GM10248 (cell line): ENCODE results near the gene LENEP.

ENCODE experiments used
- CTCF ChIA-PET: fragments of 300-600 bp; sonication (Branson Sonifier 250); formaldehyde crosslinking; extraction: SDS; loops from one replicate; lab custom pipeline; 2021; ENCODE audit warnings: antibody characterized with exemption; lab: Yijun Ruan, JAX
- POLR2A ChIA-PET: fragments of 350-650 bp; sonication (Branson Sonifier 250); formaldehyde crosslinking; extraction: SDS; loops from one replicate; lab custom pipeline; 2020; ENCODE audit warnings: antibody characterized with exemption; lab: Yijun Ruan, JAX
- DNase-seq: peaks from one replicate; pipeline ENCODE4 v3.0.0; 2012; ENCODE audit errors: extremely low spot score
- CTCF ChIP-seq: IDR thresholded peaks from 2 replicates; pipeline ENCODE4 v1.5.1; 2012; ENCODE audit warnings: mild to moderate bottlenecking, low read depth; ENCODE audit errors: extremely low read depth, missing control alignments, control extremely low read depth

Gene LENEP

GRCh38 chr1:155037851-155038441, 44.6 kb downstream of the LENEP start:
- ChIA-PET CTCF (interaction anchor here (1.3 to 20.4 kb wide), 4 partner anchors 13 to 26 kb away, joined by 3 to 285 read pairs (median 12); partner anchors contain the start of genes ADAM15 and EFNA4), POLR2A (interaction anchor here (0.7 kb wide), 1 partner anchor 17 kb away, joined by 7 read pairs; no protein-coding TSS in a partner anchor)
- no peak for DNase-seq
- TF ChIP-seq CTCF = no peak

- DNase-seq = no peak
- ChIA-PET POLR2A (interaction anchor here (0.5 kb wide), 1 partner anchor 12 kb away, joined by 3 read pairs; the partner anchor contains the start of gene ADAM15), CTCF (interaction anchor here (0.7 to 20.4 kb wide), 7 partner anchors 9 to 46 kb away, joined by 3 to 285 read pairs (median 5); partner anchors contain the start of genes ADAM15 and EFNA4)
- no peak for TF ChIP-seq CTCF
These were observed 45.4 kb downstream of the LENEP start for GRCh38 chr1:155038602-155039307.

- TF ChIP-seq CTCF = no peak
- POLR2A ChIA-PET = interaction anchor here (0.5 kb wide), 1 partner anchor 12 kb away, joined by 3 read pairs; the partner anchor contains the start of gene ADAM15
- no peak for DNase-seq
- CTCF ChIA-PET = interaction anchor here (0.7 to 20.4 kb wide), 5 partner anchors 9 to 46 kb away, joined by 3 to 285 read pairs (median 5); partner anchors contain the start of genes ADAM15 and EFNA4
These were observed 45.9 kb downstream of the LENEP start for GRCh38 chr1:155039308-155039669.

- no peak for TF ChIP-seq CTCF
- CTCF ChIA-PET = interaction anchor here (0.6 to 20.4 kb wide), 11 partner anchors 9 to 132 kb away, joined by 3 to 285 read pairs (median 5); partner anchors contain the start of genes ADAM15, EFNA4, KRTCAP2 and PMVK
- no peak for DNase-seq
- POLR2A ChIA-PET = no interaction called here
These were observed 47.1 kb downstream of the LENEP start for GRCh38 chr1:155040358-155041093.

DNA sequence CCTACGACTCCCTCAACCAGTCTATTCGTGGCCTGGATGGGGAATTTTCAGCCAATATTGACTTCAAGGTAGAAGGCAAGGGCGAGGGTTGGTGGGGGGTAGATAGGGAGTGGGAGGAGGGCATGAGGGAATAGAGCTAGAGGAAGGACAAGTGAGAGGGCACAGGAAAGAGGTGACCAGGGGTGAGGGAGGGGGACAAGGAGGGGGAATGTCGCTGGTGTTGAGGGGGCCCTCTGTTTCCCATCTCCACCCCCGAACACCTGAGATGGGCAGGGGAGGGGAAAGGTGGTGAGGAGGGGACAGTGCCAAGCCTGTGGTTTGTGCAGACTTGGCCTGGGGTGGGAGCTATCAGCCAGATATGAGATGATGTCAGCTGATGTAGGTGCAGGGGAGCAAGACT, 49.4 kb downstream of the LENEP start:
- POLR2A ChIA-PET = no interaction called here
- no peak for DNase-seq

More for the DNA sequence above, 49.4 kb downstream of the LENEP start:
- no peak for TF ChIP-seq CTCF
- CTCF ChIA-PET = interaction anchor here (1.1 to 20.4 kb wide), 8 partner anchors 8 to 373 kb away, joined by 3 to 285 read pairs (median 12); partner anchors contain the start of genes ADAM15, DCST1, DCST2 and EFNA4
